ENCODE data around the gene OPRL1.

Gene OPRL1

GRCh38 chr20:64080013-64080812 lies at the start of gene OPRL1:
TSS of gene OPRL1 (plus strand) at chr20:64080082. CDS start at chr20:64092721, 12,639 bp downstream.
- DNase-seq = peak; percentile 58

GRCh38 chr20:64030371-64031134 lies 49.3 kb upstream of the OPRL1 start:
- no peak for DNase-seq

- no peak for DNase-seq
These were observed 48.0 kb upstream of the OPRL1 start for GRCh38 chr20:64031822-64032314.

GRCh38 chr20:64032706-64033624 lies 46.9 kb upstream of the OPRL1 start:
- DNase-seq = no peak

GRCh38 chr20:64033981-64034493 lies 45.8 kb upstream of the OPRL1 start:
- DNase-seq = no peak

- DNase-seq = no peak
These were observed 44.6 kb upstream of the OPRL1 start for GRCh38 chr20:64035066-64035932.

GRCh38 chr20:64035933-64036345 lies 43.9 kb upstream of the OPRL1 start, which contains the start of gene C20orf204:
TSS of gene C20orf204 (plus strand) at chr20:64036182. CDS start at chr20:64036324, 142 bp downstream.
- DNase-seq = no peak

GRCh38 chr20:64036346-64037198 lies 43.3 kb upstream of the OPRL1 start:
- no peak for DNase-seq

- no peak for DNase-seq
These were observed 42.7 kb upstream of the OPRL1 start for GRCh38 chr20:64037199-64037497.

- no peak for DNase-seq
These were observed 42.2 kb upstream of the OPRL1 start for GRCh38 chr20:64037498-64038213.

- DNase-seq = no peak
These were observed 41.7 kb upstream of the OPRL1 start for GRCh38 chr20:64038224-64038564.

- DNase-seq = peak; percentile 84
These were observed 41.2 kb upstream of the OPRL1 start for GRCh38 chr20:64038565-64039292.

GRCh38 chr20:64039293-64040160 lies 40.4 kb upstream of the OPRL1 start:
- DNase-seq = no peak

GRCh38 chr20:64040231-64041039 lies 39.4 kb upstream of the OPRL1 start:
- DNase-seq = no peak

GRCh38 chr20:64041040-64041780 lies 38.7 kb upstream of the OPRL1 start:
- no peak for DNase-seq

- DNase-seq = no peak
These were observed 38.2 kb upstream of the OPRL1 start for GRCh38 chr20:64041781-64042053.
